ENCODE measurements around the gene TCOF1. TPM values are rescaled to one million over a fixed set of nuclear protein-coding genes. Genes with fewer than 3 reads are reported as not detected.

Gene TCOF1
- total RNA-seq, 2 donors from 2014 or later: 17.3 to 68.5 TPM

- H3K4me1 ChIP-seq: no peaks in the 10 kb centered on the region
- DNase-seq: no peak
- no peak overlapping the region for H3K27ac ChIP-seq
- no peak overlapping the region for H3K4me3 ChIP-seq
- H3K36me3 ChIP-seq: no peaks in the 10 kb centered on the region
- no peaks in the 10 kb centered on the region for H3K9me3 ChIP-seq
- intact Hi-C loops (cut with DNase I): no loop called here
- TF ChIP-seq, protein P1, sequence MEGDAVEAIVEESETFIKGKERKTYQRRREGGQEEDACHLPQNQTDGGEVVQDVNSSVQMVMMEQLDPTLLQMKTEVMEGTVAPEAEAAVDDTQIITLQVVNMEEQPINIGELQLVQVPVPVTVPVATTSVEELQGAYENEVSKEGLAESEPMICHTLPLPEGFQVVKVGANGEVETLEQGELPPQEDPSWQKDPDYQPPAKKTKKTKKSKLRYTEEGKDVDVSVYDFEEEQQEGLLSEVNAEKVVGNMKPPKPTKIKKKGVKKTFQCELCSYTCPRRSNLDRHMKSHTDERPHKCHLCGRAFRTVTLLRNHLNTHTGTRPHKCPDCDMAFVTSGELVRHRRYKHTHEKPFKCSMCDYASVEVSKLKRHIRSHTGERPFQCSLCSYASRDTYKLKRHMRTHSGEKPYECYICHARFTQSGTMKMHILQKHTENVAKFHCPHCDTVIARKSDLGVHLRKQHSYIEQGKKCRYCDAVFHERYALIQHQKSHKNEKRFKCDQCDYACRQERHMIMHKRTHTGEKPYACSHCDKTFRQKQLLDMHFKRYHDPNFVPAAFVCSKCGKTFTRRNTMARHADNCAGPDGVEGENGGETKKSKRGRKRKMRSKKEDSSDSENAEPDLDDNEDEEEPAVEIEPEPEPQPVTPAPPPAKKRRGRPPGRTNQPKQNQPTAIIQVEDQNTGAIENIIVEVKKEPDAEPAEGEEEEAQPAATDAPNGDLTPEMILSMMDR (IDR thresholded peaks at IDR 0.05): no peak
- H3K27me3 ChIP-seq: no peaks in the 10 kb centered on the region
- H3K9ac ChIP-seq (ENCODE audit: low read depth in 2 of 2, low read length in 2 of 2): no peak overlapping the region
Observed at GRCh38 chr5:150311015-150311692, 46.3 kb upstream of the TCOF1 start.

GRCh38 chr5:150312518-150312917, 45.0 kb upstream of the TCOF1 start:
- TF ChIP-seq, protein P1 (IDR thresholded peaks at IDR 0.05): no peak
- no peak overlapping the region for H3K9ac ChIP-seq (ENCODE audit: low read depth in 2 of 2, low read length in 2 of 2)
- intact Hi-C loops (cut with DNase I): no loop called here
- no peaks in the 10 kb centered on the region for H3K36me3 ChIP-seq
- no peak overlapping the region for H3K27ac ChIP-seq
- no peaks in the 10 kb centered on the region for H3K4me1 ChIP-seq
- H3K27me3 ChIP-seq: no peaks in the 10 kb centered on the region
- no peaks in the 10 kb centered on the region for H3K9me3 ChIP-seq
- H3K4me3 ChIP-seq: no peak overlapping the region
- DNase-seq: no peak

GRCh38 chr5:150313501-150313900, 44.0 kb upstream of the TCOF1 start:
- no peaks in the 10 kb centered on the region for H3K27me3 ChIP-seq
- no peak overlapping the region for H3K27ac ChIP-seq
- no peak overlapping the region for H3K9ac ChIP-seq (ENCODE audit: low read depth in 2 of 2, low read length in 2 of 2)
- H3K9me3 ChIP-seq: no peaks in the 10 kb centered on the region
- no peak overlapping the region for H3K4me3 ChIP-seq
- DNase-seq: no peak
- intact Hi-C loops (cut with DNase I): no loop called here
- TF ChIP-seq, protein P1 (IDR thresholded peaks at IDR 0.05): no peak
- H3K4me1 ChIP-seq: no peaks in the 10 kb centered on the region
- no peaks in the 10 kb centered on the region for H3K36me3 ChIP-seq

DNA sequence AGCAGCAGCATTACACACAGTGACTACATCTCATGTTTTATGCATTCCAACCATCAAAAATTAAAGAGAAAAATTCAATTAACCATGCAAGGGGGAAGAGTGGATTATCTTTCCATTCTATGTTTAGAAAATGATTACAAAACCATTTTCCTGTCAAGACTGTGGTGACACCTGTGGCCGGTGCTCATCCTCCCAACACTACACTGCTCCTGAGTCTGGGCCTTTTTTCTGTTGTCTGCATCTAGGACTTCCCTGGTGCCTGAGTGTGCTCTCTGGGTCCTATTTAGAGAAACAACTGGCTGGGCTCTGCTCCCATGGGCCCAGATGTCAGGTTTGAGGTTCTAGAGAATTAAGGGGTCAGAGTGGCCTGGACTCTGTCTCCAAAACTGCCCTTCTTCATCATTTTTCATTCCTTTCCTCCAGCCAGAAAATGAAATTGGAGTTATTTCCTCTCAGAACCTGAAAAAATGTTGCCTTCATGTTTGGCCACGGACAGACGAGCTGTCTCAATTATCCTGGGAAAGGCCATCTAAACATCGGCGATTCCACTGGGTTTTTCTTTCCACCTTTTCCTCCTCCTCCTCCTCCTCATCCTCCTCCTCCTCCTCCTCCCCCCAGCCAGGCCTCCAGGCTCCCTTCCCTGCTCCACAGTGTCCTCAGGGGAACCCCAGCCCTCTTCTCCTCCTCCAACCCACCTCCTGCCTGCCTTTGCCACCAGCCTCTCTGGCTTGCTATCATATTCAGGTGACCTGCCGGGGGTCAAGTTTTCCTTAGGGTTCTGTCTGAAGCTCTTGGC, 43.4 kb upstream of the TCOF1 start:
- no peak for DNase-seq
- H3K27ac ChIP-seq: no peak overlapping the region
- no peak overlapping the region for H3K9ac ChIP-seq (ENCODE audit: low read depth in 2 of 2, low read length in 2 of 2)
- TF ChIP-seq, protein P1 (IDR thresholded peaks at IDR 0.05): no peak
- intact Hi-C loops (cut with DNase I): no loop called here
- no peaks in the 10 kb centered on the region for H3K27me3 ChIP-seq
- H3K4me1 ChIP-seq: no peaks in the 10 kb centered on the region
- H3K4me3 ChIP-seq: no peak overlapping the region
- no peaks in the 10 kb centered on the region for H3K36me3 ChIP-seq
- H3K9me3 ChIP-seq: no peaks in the 10 kb centered on the region

GRCh38 chr5:150315245-150315644, 42.3 kb upstream of the TCOF1 start:
- intact Hi-C loops (cut with DNase I): no loop called here
- Histone ChIP-seq H3K36me3 (no peaks in the 10 kb centered on the region), H3K4me1 (no peaks in the 10 kb centered on the region), H3K4me3 (no peak overlapping the region), H3K9ac (ENCODE audit: low read depth in 2 of 2, low read length in 2 of 2) (no peak overlapping the region), H3K27me3 (no peaks in the 10 kb centered on the region), H3K27ac (no peak overlapping the region), H3K9me3 (no peaks in the 10 kb centered on the region)
- no peak for DNase-seq
- TF ChIP-seq, protein P1 (IDR thresholded peaks at IDR 0.05): no peak

Data from colonic mucosa (tissue), 4 donors.